Measurements from ENCODE around the gene TPD52L2. TPM values are rescaled to one million over a fixed set of nuclear protein-coding genes. Genes with fewer than 3 reads are reported as not detected.

TPD52L2 gene
- total RNA-seq, 4 donors from 2014 or later = 110 to 165 (median 152) TPM

- TF ChIP-seq CTCF (IDR thresholded peaks at IDR 0.05; ENCODE audit: low read depth) = no peak
Measured at GRCh38 chr20:63859166-63859699, 5.8 kb upstream of the TPD52L2 start.

DNA sequence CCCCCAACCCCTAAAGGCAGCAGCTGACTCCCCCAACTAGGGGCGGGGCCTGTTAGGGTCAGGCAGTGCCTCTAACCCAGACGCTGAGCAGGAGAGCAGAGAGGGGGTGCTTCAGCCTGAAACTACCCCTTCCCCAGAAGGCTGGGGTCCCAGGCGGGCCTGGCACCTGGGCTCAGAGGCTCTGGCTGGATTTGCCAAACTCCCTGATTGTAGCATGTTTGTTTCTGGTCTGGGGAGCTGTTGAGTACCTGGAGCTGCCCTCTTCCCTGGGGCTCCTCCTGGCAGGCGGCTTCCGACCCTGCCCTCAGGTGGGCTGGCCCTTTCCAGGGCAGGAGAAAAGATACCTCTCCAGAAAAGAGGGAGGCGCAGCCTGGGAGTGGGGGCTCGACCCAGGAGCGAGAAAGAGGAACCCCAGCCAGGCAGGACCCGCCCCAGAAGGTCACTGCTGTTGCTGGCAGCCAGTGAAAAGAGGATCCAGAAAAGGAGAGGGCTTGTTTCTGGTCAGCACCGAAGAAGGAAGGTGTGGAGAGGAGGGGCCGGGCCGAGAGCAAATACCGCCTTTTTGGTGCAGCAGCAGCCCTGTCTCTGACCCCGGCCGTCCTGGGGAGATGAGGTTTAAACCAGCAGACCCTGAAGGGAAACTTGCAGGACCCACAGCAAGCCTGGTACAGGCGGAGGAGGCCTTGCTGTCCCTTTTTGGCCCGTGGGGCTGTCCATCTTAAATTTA is 4.6 kb upstream of the TPD52L2 start:
- no peak for TF ChIP-seq CTCF (IDR thresholded peaks at IDR 0.05; ENCODE audit: low read depth)

GRCh38 chr20:63861365-63861934 is 3.6 kb upstream of the TPD52L2 start, which contains the start of gene ABHD16B:
TSS of gene ABHD16B (plus strand) at chr20:63861498. CDS start at chr20:63861541, 43 bp downstream.
- no peak for TF ChIP-seq CTCF (IDR thresholded peaks at IDR 0.05; ENCODE audit: low read depth)

GRCh38 chr20:63861981-63862901 is 2.8 kb upstream of the TPD52L2 start:
- TF ChIP-seq CTCF (IDR thresholded peaks at IDR 0.05; ENCODE audit: low read depth) = no peak

DNA sequence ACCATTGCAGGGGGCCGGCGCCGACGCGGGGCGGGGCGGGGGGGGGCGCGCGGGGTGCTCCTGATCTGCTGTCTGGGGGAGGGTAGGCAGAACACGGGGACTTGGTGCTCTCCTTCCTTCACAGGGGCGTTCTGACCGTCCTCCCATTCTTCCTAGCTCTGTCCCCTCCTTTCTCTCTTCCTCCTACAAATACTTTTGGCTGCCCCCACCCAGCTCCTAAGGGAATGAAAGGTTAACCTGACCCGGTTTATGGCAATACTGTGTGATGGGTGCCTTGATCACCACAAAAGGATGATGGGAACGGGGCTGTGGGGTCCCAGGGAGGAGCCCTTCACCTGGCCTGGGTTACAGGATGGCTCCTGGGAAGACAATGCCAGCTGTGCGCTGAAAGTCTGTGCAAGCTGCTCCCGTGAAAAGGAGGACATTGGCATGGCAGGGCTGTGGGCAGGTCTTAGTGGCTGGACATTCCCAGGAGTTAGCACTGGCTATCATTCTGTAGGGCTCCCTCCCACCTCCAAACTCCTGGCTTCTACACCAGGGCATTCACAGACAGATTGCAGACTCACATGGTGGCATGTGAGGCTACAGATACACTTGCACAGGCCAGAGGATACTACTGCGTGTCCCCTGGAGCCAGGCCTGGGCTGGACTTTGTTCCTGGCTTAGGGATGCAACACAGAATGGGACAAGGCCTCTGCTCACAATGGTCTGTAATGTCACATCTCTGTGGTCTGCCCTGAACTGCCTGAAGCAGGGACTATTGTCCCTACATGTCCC is 1.9 kb upstream of the TPD52L2 start:
- no peak for TF ChIP-seq CTCF (IDR thresholded peaks at IDR 0.05; ENCODE audit: low read depth)

GRCh38 chr20:63863798-63864544 is 1.1 kb upstream of the TPD52L2 start:
- TF ChIP-seq CTCF (IDR thresholded peaks at IDR 0.05; ENCODE audit: low read depth) = no peak

Data from subcutaneous adipose tissue (tissue), 4 donors.